ENCODE measurements around the gene CD48.

The CD48 gene

GRCh38 chr1:160637821-160638539 lies 73.6 kb downstream of the CD48 start:
- DNase-seq (ENCODE audit: insufficient read length, low spot score): no peak
- TF ChIP-seq, protein P1, sequence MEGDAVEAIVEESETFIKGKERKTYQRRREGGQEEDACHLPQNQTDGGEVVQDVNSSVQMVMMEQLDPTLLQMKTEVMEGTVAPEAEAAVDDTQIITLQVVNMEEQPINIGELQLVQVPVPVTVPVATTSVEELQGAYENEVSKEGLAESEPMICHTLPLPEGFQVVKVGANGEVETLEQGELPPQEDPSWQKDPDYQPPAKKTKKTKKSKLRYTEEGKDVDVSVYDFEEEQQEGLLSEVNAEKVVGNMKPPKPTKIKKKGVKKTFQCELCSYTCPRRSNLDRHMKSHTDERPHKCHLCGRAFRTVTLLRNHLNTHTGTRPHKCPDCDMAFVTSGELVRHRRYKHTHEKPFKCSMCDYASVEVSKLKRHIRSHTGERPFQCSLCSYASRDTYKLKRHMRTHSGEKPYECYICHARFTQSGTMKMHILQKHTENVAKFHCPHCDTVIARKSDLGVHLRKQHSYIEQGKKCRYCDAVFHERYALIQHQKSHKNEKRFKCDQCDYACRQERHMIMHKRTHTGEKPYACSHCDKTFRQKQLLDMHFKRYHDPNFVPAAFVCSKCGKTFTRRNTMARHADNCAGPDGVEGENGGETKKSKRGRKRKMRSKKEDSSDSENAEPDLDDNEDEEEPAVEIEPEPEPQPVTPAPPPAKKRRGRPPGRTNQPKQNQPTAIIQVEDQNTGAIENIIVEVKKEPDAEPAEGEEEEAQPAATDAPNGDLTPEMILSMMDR (IDR thresholded peaks at IDR 0.05; ENCODE audit: insufficient read depth, missing control alignments): no peak
- no peak for FAIRE-seq

DNA sequence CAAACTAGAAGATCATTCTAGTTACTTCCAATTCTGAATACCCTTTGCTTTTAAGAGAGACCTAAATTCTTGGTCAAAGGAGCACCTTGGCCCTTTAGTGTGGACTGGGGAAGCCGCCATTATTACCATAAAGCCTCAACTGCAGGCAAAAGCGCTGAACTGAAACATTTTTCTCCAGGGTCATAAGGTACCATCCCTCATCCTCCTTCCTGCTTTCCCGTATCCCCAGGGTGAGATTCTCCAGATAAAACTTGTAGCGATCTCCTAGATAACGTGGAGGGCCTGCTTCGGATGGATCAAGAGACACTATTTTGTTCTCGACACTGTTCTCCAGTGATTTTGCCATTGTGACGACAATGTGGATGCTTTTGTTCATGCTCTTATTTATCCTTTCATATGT lies 74.6 kb downstream of the CD48 start:
- FAIRE-seq: no peak
- TF ChIP-seq, protein P1 (IDR thresholded peaks at IDR 0.05; ENCODE audit: insufficient read depth, missing control alignments): no peak

GRCh38 chr1:160636547-160636946 lies 75.1 kb downstream of the CD48 start:
- TF ChIP-seq, protein P1 (IDR thresholded peaks at IDR 0.05; ENCODE audit: insufficient read depth, missing control alignments): no peak
- DNase-seq (ENCODE audit: insufficient read length, low spot score): no peak
- FAIRE-seq: no peak

More for the DNA sequence above, 74.6 kb downstream of the CD48 start:
- no peak for DNase-seq (ENCODE audit: insufficient read length, low spot score)

DNA sequence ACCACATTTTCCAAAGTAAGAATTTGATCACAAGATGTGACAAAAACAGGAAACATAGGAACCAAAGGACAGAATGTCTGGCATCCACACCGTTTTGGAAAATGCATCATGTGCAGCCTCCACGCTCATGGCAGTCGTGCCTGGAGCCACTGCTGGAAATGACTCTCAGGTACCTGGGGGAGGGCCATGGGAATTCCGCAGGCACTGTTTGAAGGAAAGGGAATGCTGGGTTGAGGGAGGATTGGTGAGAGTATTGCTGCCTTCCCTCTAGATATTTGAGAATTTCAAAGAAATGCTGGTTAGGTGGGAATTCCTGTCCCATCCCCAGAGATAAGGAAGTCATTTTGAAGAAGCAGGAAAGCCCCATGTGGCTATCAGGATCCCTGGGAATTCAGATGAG lies 75.5 kb downstream of the CD48 start:
- FAIRE-seq (no peak), DNase-seq (ENCODE audit: insufficient read length, low spot score) (no peak)
- TF ChIP-seq, protein P1 (IDR thresholded peaks at IDR 0.05; ENCODE audit: insufficient read depth, missing control alignments): no peak

- no peak for DNase-seq (ENCODE audit: insufficient read length, low spot score)
- no peak for FAIRE-seq
- TF ChIP-seq, protein P1 (IDR thresholded peaks at IDR 0.05; ENCODE audit: insufficient read depth, missing control alignments): no peak
Measured at GRCh38 chr1:160634543-160635491, 76.8 kb downstream of the CD48 start.

- DNase-seq (ENCODE audit: insufficient read length, low spot score) (no peak), FAIRE-seq (no peak)
- TF ChIP-seq, protein P1 (IDR thresholded peaks at IDR 0.05; ENCODE audit: insufficient read depth, missing control alignments): no peak
Measured at GRCh38 chr1:160633330-160633903, 78.2 kb downstream of the CD48 start.
